Heart left ventricle (tissue), 13 donors: ENCODE results near the gene TBC1D20.
A peak's percentile ranks its signal among the peaks of the same experiment; 100 is the strongest.

Source experiments
- POLR2A ChIP-seq, 2 donors: fragments of 450-650 bp; IDR thresholded peaks; one replicate each; pipeline ENCODE4 v1.6.1; 2017; ENCODE audit warnings: antibody characterized with exemption in 2 of 2, mild to moderate bottlenecking in 2 of 2, moderate library complexity in 2 of 2
- TF ChIP-seq, protein P1 (sequence below), 12 donors: fragments of 200-600 bp; sonication (generic) in 4 of 12; IDR thresholded peaks; one replicate each; pipeline versions ENCODE4 v1.5.0 to v1.8.0; 2018 to 2022; ENCODE audit warnings: antibody characterized with exemption in 12 of 12, mild to moderate bottlenecking in 5 of 12
- donor health status: ischemic (EF 13 %, LVEDD 7.1; RV severe dilation, severe dysfunction).
- donor health status: DM: no; HTN: yes; CAD: no.
- donor health status: DM: no; HTN: no; CAD: no.
- donor health status: ischemic (EF 25% LVEDD 6.9; RV normal size, moderate dysfunction).
- donor health status: ischemic (EF 25% LVEDD 5.7; RV mildly dilated, moderate dysfunction).
- donor health status: ischemic (EF 35%, LVEDD 5.7; RV mildly dilated, moderate dysfunction).
- donor health status: nonischemic (EF 11% LVEDD 7.7; RV severe dilation, severe dysfunction).
- donor health status: DM: yes; HTN: yes; CAD: no.
- donor health status: PGD.
- donor health status: ischemic (EF 29% LVEDD 5.4; RV normal size, mild dysfunction).
- donor health status: nonischemic (EF 23%, LVEDD 6.1; RV moderate dilation, normal function).

DNA sequence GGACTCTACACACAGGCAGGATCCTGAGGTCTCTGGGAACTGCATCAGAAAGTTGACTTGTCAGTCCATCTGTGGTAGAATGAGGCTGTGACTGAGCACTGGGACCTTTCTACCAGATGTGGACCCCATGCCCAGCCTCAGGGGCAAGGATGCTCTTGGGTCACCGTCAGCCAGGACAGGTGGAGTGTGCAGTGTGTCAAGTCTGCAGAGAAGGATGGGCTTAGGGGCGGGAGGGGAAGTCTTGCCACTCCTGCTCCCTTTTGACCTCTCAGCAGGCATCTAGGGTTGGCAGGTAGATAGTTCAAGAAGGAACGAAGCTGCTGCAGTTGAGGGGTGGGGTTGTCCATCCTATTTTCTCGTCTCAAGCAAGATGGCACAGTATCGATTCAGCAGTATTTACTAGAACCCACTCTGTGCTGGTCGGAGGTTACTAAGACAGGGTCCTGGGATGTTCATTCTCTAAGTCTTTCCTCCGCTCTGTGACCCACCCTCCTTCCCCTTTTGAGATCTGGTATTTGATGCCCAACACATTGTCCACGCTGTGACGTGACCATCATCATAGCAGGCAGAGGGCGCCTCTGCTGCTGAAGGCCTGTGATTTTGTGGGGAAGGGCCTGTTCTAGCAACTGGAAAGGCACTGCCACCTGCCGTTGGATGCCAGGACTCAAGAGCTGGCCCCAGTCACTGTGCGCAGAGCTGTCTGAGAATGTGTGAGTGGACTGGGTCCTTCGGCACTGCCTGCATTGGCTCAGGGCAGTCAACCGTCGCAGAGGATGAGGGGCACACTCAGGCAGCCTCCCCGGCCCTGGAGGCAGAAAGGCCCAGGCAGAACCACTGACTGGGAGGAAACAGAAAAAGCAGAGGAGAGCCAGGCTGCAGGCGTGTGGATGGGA lies 31.1 kb downstream of the TBC1D20 start:
- TF ChIP-seq, protein P1, sequence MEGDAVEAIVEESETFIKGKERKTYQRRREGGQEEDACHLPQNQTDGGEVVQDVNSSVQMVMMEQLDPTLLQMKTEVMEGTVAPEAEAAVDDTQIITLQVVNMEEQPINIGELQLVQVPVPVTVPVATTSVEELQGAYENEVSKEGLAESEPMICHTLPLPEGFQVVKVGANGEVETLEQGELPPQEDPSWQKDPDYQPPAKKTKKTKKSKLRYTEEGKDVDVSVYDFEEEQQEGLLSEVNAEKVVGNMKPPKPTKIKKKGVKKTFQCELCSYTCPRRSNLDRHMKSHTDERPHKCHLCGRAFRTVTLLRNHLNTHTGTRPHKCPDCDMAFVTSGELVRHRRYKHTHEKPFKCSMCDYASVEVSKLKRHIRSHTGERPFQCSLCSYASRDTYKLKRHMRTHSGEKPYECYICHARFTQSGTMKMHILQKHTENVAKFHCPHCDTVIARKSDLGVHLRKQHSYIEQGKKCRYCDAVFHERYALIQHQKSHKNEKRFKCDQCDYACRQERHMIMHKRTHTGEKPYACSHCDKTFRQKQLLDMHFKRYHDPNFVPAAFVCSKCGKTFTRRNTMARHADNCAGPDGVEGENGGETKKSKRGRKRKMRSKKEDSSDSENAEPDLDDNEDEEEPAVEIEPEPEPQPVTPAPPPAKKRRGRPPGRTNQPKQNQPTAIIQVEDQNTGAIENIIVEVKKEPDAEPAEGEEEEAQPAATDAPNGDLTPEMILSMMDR (IDR thresholded peaks at IDR 0.05) = peak; percentile 26 to 72 (median 50)
- no peak for TF ChIP-seq POLR2A (IDR thresholded peaks at IDR 0.05)
